Measurements from ENCODE around the gene FOXP2. TPM values are rescaled to one million over a fixed set of nuclear protein-coding genes. Genes with fewer than 3 reads are reported as not detected.

FOXP2 gene
- total and polyA plus RNA-seq, 10 donors = 0.09 to 5.9 (median 1.3) TPM

DNA sequence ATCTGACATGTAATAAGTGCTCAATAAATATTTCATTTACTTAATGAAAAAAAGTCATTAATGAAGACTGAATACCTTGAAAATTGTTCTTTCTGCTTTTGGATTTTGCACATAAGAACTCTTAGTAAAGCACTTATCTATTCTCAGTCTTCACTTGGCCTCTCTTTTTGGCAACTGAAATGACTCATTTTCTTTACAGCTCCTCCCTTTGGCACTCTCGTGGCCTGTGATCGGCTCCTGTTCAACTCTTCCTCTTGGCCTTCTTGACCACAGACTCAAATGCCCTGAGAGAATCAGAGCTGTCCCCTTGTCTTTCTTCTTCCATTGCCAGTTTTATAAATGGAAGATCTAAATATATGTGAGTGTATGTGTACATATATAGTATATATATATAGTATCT, 54.2 kb downstream of the FOXP2 start:
- Histone ChIP-seq H3K9me3 (no peaks in the 10 kb centered on the region), H3K27me3 (replicated peaks in 1 of 7) (no peaks in the 10 kb centered on the region), H3K36me3 (no peaks in the 10 kb centered on the region), H3K4me3 (no peak overlapping the region), H3K4me1 (no peaks in the 10 kb centered on the region), H3K27ac (no peak overlapping the region)
- no peak for DNase-seq
- TF ChIP-seq POLR2A (IDR thresholded peaks at IDR 0.05) = no peak
- TF ChIP-seq, protein P1, sequence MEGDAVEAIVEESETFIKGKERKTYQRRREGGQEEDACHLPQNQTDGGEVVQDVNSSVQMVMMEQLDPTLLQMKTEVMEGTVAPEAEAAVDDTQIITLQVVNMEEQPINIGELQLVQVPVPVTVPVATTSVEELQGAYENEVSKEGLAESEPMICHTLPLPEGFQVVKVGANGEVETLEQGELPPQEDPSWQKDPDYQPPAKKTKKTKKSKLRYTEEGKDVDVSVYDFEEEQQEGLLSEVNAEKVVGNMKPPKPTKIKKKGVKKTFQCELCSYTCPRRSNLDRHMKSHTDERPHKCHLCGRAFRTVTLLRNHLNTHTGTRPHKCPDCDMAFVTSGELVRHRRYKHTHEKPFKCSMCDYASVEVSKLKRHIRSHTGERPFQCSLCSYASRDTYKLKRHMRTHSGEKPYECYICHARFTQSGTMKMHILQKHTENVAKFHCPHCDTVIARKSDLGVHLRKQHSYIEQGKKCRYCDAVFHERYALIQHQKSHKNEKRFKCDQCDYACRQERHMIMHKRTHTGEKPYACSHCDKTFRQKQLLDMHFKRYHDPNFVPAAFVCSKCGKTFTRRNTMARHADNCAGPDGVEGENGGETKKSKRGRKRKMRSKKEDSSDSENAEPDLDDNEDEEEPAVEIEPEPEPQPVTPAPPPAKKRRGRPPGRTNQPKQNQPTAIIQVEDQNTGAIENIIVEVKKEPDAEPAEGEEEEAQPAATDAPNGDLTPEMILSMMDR (IDR thresholded peaks at IDR 0.05 in 8 of 11, conservative IDR thresholded peaks at IDR 0.05 in 3 of 11) = no peak
- TF ChIP-seq POLR2AphosphoS5 (IDR thresholded peaks at IDR 0.05) = no peak
- intact Hi-C loops (cut with DNase I; ENCODE audit: low total_unique reads) = no loop called here
- 62 to 80% (median 72%) methylated on average over 2 of the region's 2 CpGs for WGBS, 5 donors

DNA sequence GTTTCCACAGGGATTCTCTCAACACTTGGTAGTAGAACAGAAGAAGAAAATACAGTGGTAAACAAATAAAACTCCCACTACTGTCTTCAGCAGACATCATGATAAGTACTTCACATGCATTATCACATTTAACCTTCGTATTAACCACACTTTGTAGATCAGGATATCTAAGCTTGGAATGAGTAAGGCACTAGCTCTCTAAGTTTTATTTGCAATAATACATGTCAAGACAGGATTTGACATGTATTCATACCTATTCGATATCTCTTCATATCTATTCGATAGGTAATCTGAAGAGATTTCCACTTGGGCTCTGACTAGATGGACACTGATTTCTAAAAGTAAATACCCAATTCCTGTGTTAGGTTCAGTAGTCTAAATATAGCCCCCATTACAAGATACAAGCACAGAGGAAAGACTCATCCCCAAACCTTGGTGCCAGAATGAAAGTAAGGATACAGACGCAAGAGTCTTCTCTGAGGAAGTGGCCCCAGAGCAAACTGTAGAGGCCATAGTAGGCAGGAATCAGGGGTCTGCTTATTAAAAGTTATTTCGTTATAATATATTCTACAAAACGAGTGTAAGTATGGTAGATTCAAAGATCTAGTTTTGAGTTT, 58.4 kb downstream of the FOXP2 start:
- H3K4me1 ChIP-seq = no peaks in the 10 kb centered on the region
- H3K4me3 ChIP-seq = no peak overlapping the region
- peaks cover 0 to 3% (median 0%) of the 10 kb centered on the region in 8 donors for H3K9me3 ChIP-seq
- no peaks in the 10 kb centered on the region for H3K36me3 ChIP-seq
- DNase-seq = no peak
- no peaks in the 10 kb centered on the region for H3K27me3 ChIP-seq (replicated peaks in 1 of 7)
- 85 to 95% (median 94%) methylated on average over 6 of the region's 6 CpGs for WGBS, 5 donors
- intact Hi-C loops (cut with DNase I; ENCODE audit: low total_unique reads) = no loop called here
- H3K27ac ChIP-seq = no peak overlapping the region
- TF ChIP-seq POLR2AphosphoS5 (IDR thresholded peaks at IDR 0.05) (no peak), POLR2A (IDR thresholded peaks at IDR 0.05) (no peak)
- TF ChIP-seq, protein P1 (IDR thresholded peaks at IDR 0.05 in 8 of 11, conservative IDR thresholded peaks at IDR 0.05 in 3 of 11) = no peak

DNA sequence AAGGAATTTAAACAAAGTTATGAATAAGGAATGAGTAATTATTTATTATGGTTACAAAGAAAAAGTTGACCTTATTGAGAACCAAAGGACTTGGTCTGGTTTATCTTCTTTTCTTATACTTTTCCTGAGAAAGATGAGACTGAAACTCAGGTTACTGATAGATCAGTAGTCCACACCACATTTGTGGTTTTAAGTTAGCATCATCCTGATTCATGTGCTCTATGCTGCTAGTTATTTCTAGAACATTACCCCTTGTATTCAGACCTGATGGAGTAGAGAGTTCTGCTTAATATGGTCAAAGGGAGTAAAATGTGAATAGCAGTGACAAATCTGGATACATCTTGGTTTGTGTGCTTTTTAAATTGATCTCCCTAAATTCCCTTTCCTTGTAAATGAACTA, 63.8 kb downstream of the FOXP2 start:
- Histone ChIP-seq H3K36me3 (no peaks in the 10 kb centered on the region), H3K27me3 (replicated peaks in 1 of 7) (no peaks in the 10 kb centered on the region), H3K27ac (no peak overlapping the region), H3K4me1 (no peaks in the 10 kb centered on the region), H3K9me3 (peaks cover 0 to 3% (median 0%) of the 10 kb centered on the region in 8 donors), H3K4me3 (no peak overlapping the region)
- intact Hi-C loops (cut with DNase I; ENCODE audit: low total_unique reads) = no loop called here
- TF ChIP-seq POLR2AphosphoS5 (IDR thresholded peaks at IDR 0.05) (no peak), POLR2A (IDR thresholded peaks at IDR 0.05) (no peak)
- TF ChIP-seq, protein P1 (IDR thresholded peaks at IDR 0.05 in 8 of 11, conservative IDR thresholded peaks at IDR 0.05 in 3 of 11) = no peak
- DNase-seq = no peak

DNA sequence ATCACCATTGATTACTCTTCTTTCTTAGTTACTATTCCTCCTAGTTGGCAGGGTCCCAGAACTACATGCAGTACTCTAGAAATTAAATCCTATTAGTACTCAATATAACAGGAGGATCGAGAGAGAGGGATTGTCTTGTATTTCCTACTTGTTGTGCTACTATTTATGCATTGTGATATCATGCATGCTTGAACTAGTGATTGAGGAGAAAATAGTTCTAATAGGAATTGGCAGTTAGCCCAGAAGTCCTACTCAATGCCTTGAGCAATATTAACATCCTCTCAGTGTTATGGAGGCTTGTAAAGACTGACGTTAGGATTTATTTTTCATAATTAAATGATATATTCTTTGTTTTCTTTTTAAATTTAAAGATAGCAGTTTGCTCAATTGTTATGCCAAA, 67.4 kb downstream of the FOXP2 start:
- Histone ChIP-seq H3K9me3 (peaks cover 0 to 11% (median 5%) of the 10 kb centered on the region in 8 donors), H3K27me3 (replicated peaks in 1 of 7) (no peaks in the 10 kb centered on the region), H3K36me3 (no peaks in the 10 kb centered on the region), H3K4me3 (no peak overlapping the region), H3K4me1 (no peaks in the 10 kb centered on the region), H3K27ac (no peak overlapping the region)
- no peak for DNase-seq
- WGBS, 5 donors = 49 to 80% (median 68%) methylated on average over 2 of the region's 2 CpGs
- TF ChIP-seq POLR2A (IDR thresholded peaks at IDR 0.05) (no peak), POLR2AphosphoS5 (IDR thresholded peaks at IDR 0.05) (no peak)
- TF ChIP-seq, protein P1 (IDR thresholded peaks at IDR 0.05 in 8 of 11, conservative IDR thresholded peaks at IDR 0.05 in 3 of 11) = no peak
- intact Hi-C loops (cut with DNase I; ENCODE audit: low total_unique reads) = no loop called here
